IMR-90 (cell line): Measurements from ENCODE around the gene CEP20. TPM values are rescaled to one million over a fixed set of nuclear protein-coding genes. Genes with fewer than 3 reads are reported as not detected.
"Not testable (repeated sequence)": the region's sequence is repeated elsewhere in the genome, so short reads cannot be mapped to it uniquely, and the experiment has no call there.

Experiments used
- ATAC-seq: fragments of 200-7000 bp; cut with Tn5 transposase; 2 replicates; pipeline ENCODE4 v1.9.1; 2020; ENCODE audit warnings: low read depth, mild to moderate bottlenecking, moderate library complexity
- BruUV-seq: library from RNA; stranded (reverse); fragments of 400-500 nt; replicated peaks from 2 replicates; lab custom pipeline; 2021; lab: Mats Ljungman, UMichigan
- CTCF ChIA-PET: fragments of 300-600 bp; formaldehyde crosslinking; extraction: SDS; loops from one replicate; lab custom pipeline; 2021; ENCODE audit warnings: antibody characterized with exemption; lab: Yijun Ruan, JAX
- POLR2A ChIA-PET: fragments of 300-600 bp; sonication (Branson Sonifier 250); formaldehyde crosslinking; loops from one replicate; lab custom pipeline; 2022; ENCODE audit warnings: antibody characterized with exemption; ENCODE audit not compliant: unreplicated experiment; lab: Charles Lee
- DNase-seq: peaks from one replicate; pipeline ENCODE4 v3.0.0; 2013
- H2AFZ ChIP-seq: replicated peaks from 2 replicates; pipeline ENCODE3; 2013; ENCODE audit warnings: low read length, mild to moderate bottlenecking; ENCODE audit not compliant: poor library complexity
- H2AK5ac ChIP-seq: 2 replicates; pipeline ENCODE4 v1.6.1; 2013; ENCODE audit warnings: low read depth, low read length, inconsistent platforms
- H2AK9ac ChIP-seq: replicated peaks from 2 replicates; pipeline ENCODE3; 2013; ENCODE audit warnings: mild to moderate bottlenecking, low read depth, low read length, moderate library complexity; ENCODE audit not compliant: poor library complexity
- H2BK120ac ChIP-seq: 2 replicates; pipeline ENCODE4 v1.6.1; 2013; ENCODE audit warnings: low read depth, low read length, inconsistent platforms
- H2BK15ac ChIP-seq: 3 replicates; pipeline ENCODE4 v1.6.1; 2013; ENCODE audit warnings: low read depth, low read length, inconsistent platforms
- H2BK20ac ChIP-seq: 2 replicates; pipeline ENCODE4 v1.6.1; 2013; ENCODE audit warnings: low read depth, mild to moderate bottlenecking, inconsistent platforms, low read length, moderate library complexity
- H2BK5ac ChIP-seq: 2 replicates; pipeline ENCODE4 v1.6.1; 2013; ENCODE audit warnings: mild to moderate bottlenecking, low read depth, low read length, inconsistent platforms; ENCODE audit not compliant: poor library complexity, severe bottlenecking
- H3K14ac ChIP-seq: replicated peaks from 2 replicates; pipeline ENCODE4 v1.6.1; 2013; ENCODE audit warnings: low read depth, low read length, inconsistent platforms
- H3K18ac ChIP-seq: 2 replicates; pipeline ENCODE4 v1.6.1; 2013; ENCODE audit warnings: low read depth, low read length, control low read depth
- H3K23ac ChIP-seq: 2 replicates; pipeline ENCODE4 v1.6.1; 2013; ENCODE audit warnings: low read depth, low read length, inconsistent platforms
- H3K27ac ChIP-seq: 2 replicates; pipeline ENCODE4 v1.5.1; 2013; ENCODE audit warnings: mild to moderate bottlenecking, control low read depth, low read length; ENCODE audit not compliant: insufficient read depth
- H3K27me3 ChIP-seq: 2 replicates; pipeline ENCODE4 v1.6.1; 2013; ENCODE audit warnings: low read length; ENCODE audit not compliant: control insufficient read depth, insufficient read depth
- H3K36me3 ChIP-seq: 2 replicates; pipeline ENCODE4 v1.6.1; 2013; ENCODE audit warnings: low read length, mixed read lengths; ENCODE audit not compliant: control insufficient read depth, insufficient read depth
- H3K4ac ChIP-seq: 2 replicates; pipeline ENCODE4 v1.6.1; 2013; ENCODE audit warnings: low read depth, low read length, inconsistent platforms
- H3K4me1 ChIP-seq: 2 replicates; pipeline ENCODE4 v1.6.1; 2013; ENCODE audit warnings: low read length, mixed read lengths; ENCODE audit not compliant: control insufficient read depth, insufficient read depth
- H3K4me2 ChIP-seq: 2 replicates; pipeline ENCODE4 v1.6.1; 2013; ENCODE audit warnings: low read depth, mild to moderate bottlenecking, control low read depth, low read length, moderate library complexity
- H3K4me3 ChIP-seq: 2 replicates; pipeline ENCODE4 v1.5.1; 2013; ENCODE audit warnings: low read depth, mild to moderate bottlenecking, control low read depth, low read length, moderate library complexity; ENCODE audit not compliant: insufficient read depth
- H3K56ac ChIP-seq: 2 replicates; pipeline ENCODE4 v1.6.1; 2013; ENCODE audit warnings: low read length, inconsistent platforms; ENCODE audit not compliant: insufficient read depth; ENCODE audit errors: extremely low read depth
- H3K79me1 ChIP-seq, 2 experiments: 2 replicates each; pipeline ENCODE4 v1.6.1; 2013; ENCODE audit warnings: low read length in 2 of 2, inconsistent platforms in 1 of 2, low read depth in 1 of 2
- H3K9ac ChIP-seq: 2 replicates; pipeline ENCODE4 v1.6.1; 2013; ENCODE audit warnings: low read depth, low read length, control low read depth
- H3K9me1 ChIP-seq: 2 replicates; pipeline ENCODE4 v1.6.1; 2013; ENCODE audit warnings: low read length, inconsistent platforms; ENCODE audit not compliant: insufficient read depth
- H3K9me3 ChIP-seq: 2 replicates; pipeline ENCODE4 v1.6.1; 2013; ENCODE audit warnings: low read length; ENCODE audit not compliant: control insufficient read depth, insufficient read depth
- H4K20me1 ChIP-seq: 2 replicates; pipeline ENCODE4 v1.6.1; 2013; ENCODE audit warnings: low read length, inconsistent platforms; ENCODE audit not compliant: insufficient read depth
- H4K5ac ChIP-seq: 2 replicates; pipeline ENCODE4 v1.6.1; 2013; ENCODE audit warnings: mild to moderate bottlenecking, low read depth, low read length, control low read depth
- H4K8ac ChIP-seq, 2 experiments: 2 replicates each; pipeline ENCODE4 v1.6.1; 2013; ENCODE audit warnings: low read depth in 2 of 2, low read length in 2 of 2, control low read depth in 1 of 2, inconsistent platforms in 1 of 2
- H4K91ac ChIP-seq: 2 replicates; pipeline ENCODE4 v1.6.1; 2013; ENCODE audit warnings: low read depth, low read length, inconsistent platforms; ENCODE audit not compliant: insufficient read depth
- WGBS, 2 experiments: methylation state at CpG; one replicate each; pipeline versions ENCODE4 v1.1.5 to v1.1.7; 2013; ENCODE audit warnings: missing lambda C conversion rate in 2 of 2; ENCODE audit not compliant: insufficient read length in 1 of 2; ENCODE audit errors: extremely low coverage in 2 of 2; 5-methylcytosine and 5-hydroxymethylcytosine counted together
- dilution Hi-C: fragments of 300-500 bp; cut with HindIII; formaldehyde crosslinking; loops from one replicate; pipeline ENCODE4 v1.14.3; 2018; ENCODE audit warnings: low sequenced_read_pairs; ENCODE audit not compliant: unreplicated experiment
- in situ Hi-C: fragments of 300-500 bp; cut with MboI; formaldehyde crosslinking; loops from 3 replicates; pipeline ENCODE4 v1.14.3; 2019; ENCODE audit warnings: low sequenced_read_pairs, inconsistent platforms, mixed read lengths
- intact Hi-C: fragments of 100-400 bp; cut with micrococcal nuclease; formaldehyde crosslinking; loops from 2 replicates; pipeline ENCODE4 v1.10.0; 2022
- polyA plus RNA-seq, 3 experiments: library from polyadenylated mRNA; depleted of rRNA; stranded (reverse); fragments of >200 nt; gene quantifications; 2 replicates each; pipeline ENCODE4 v1.2.3, GENCODE V29; 2012; ENCODE audit warnings: low replicate concordance in 1 of 3
- total RNA-seq: library from RNA; depleted of rRNA; stranded (reverse); fragments of >200 nt; gene quantifications from 2 replicates; pipeline ENCODE4 v1.2.3, GENCODE V29; 2012

CEP20 gene
- total and polyA plus RNA-seq, 2 of the 4 experiments (the other 2 are of a cell fraction): 28.8 to 40.1 TPM

- H2AFZ ChIP-seq, in situ Hi-C loops, dilution Hi-C loops, H3K27me3 ChIP-seq, H3K9ac ChIP-seq, H2BK15ac ChIP-seq, H4K8ac ChIP-seq, H3K9me3 ChIP-seq, H3K4me3 ChIP-seq, H2BK120ac ChIP-seq, H3K23ac ChIP-seq, H4K20me1 ChIP-seq, BruUV-seq, H3K27ac ChIP-seq, intact Hi-C loops, H3K9me1 ChIP-seq, H3K79me1 ChIP-seq, H3K4ac ChIP-seq, H2AK9ac ChIP-seq, ATAC-seq, H2BK5ac ChIP-seq, H3K14ac ChIP-seq, H3K36me3 ChIP-seq, H4K91ac ChIP-seq, H2AK5ac ChIP-seq, H3K18ac ChIP-seq, DNase-seq, H3K4me2 ChIP-seq, POLR2A ChIA-PET, H4K5ac ChIP-seq, H2BK20ac ChIP-seq, CTCF ChIA-PET, H3K4me1 ChIP-seq, H3K56ac ChIP-seq: not testable (repeated sequence)
- no CpG with 5 or more reads among the region's 3 CpGs for WGBS, 2 experiments
Observed at GRCh38 chr16:15918314-15918713, 29.9 kb upstream of the CEP20 start.
